Measurements from ENCODE around the gene FBXO24. TPM values are rescaled to one million over a fixed set of nuclear protein-coding genes. Genes with fewer than 3 reads are reported as not detected.

The FBXO24 gene
- total and polyA plus RNA-seq, 9 of the 15 experiments (the other 6 are each of a cell fraction or from before 2014, with no cell fraction given) = 0.17 to 0.95 (median 0.50) TPM

- TF ChIP-seq HMGXB4 (CRISPR knock-in tag; IDR thresholded peaks at IDR 0.05) (0 out of 2 replicates have a peak, but pooled peaks have one; percentile 37), E2F4 (CRISPR knock-in tag; IDR thresholded peaks at IDR 0.05; ENCODE audit: low read depth) (no peak), SPI1 (IDR thresholded peaks at IDR 0.05; ENCODE audit: borderline replicate concordance, low read depth, low read length) (peak; percentile 35; the same call in 1 of the 2 replicates), ZNF217 (CRISPR knock-in tag; IDR thresholded peaks at IDR 0.05) (no peak), NRF1 (conservative IDR thresholded peaks at IDR 0.05 in 1 of 2, IDR thresholded peaks at IDR 0.05 in 1 of 2) (peak; percentile 62 to 74), TCF15 (CRISPR knock-in tag; IDR thresholded peaks at IDR 0.05) (no peak), BRCA1 (IDR thresholded peaks at IDR 0.05) (no peak), BRCA1 (CRISPR knock-in tag; IDR thresholded peaks at IDR 0.05) (no peak), ZNF23 (CRISPR knock-in tag; IDR thresholded peaks at IDR 0.05) (no peak), PHF8 (IDR thresholded peaks at IDR 0.05; ENCODE audit: borderline replicate concordance, low read length) (peak; percentile 42; the same call in 1 of the 2 replicates), MEIS2 (IDR thresholded peaks at IDR 0.05; ENCODE audit: partially characterized antibody) (no peak), HDAC2 (IDR thresholded peaks at IDR 0.05) (no peak), KAT2B (IDR thresholded peaks at IDR 0.05; ENCODE audit: low read depth, low read length) (no peak), ERF (CRISPR knock-in tag; IDR thresholded peaks at IDR 0.05) (no peak), PHF21A (IDR thresholded peaks at IDR 0.05; ENCODE audit: borderline replicate concordance, low read depth) (no peak), MXD1 (CRISPR knock-in tag; IDR thresholded peaks at IDR 0.05; ENCODE audit: borderline replicate concordance, poor library complexity, severe bottlenecking) (no peak), SNIP1 (IDR thresholded peaks at IDR 0.05; ENCODE audit: low read depth) (no peak), TRIM28 (IDR thresholded peaks at IDR 0.05) (no peak), RCOR1 (IDR thresholded peaks at IDR 0.05; ENCODE audit: borderline replicate concordance in 1 of 2, low read depth in 2 of 2, low read length in 2 of 2) (0 out of 4 replicates have a peak, but pooled peaks of 1 of the 2 experiments have one; percentile 12)
These were observed 56.4 kb downstream of the FBXO24 start (continued) for GRCh38 chr7:100642534-100642907.
